Stomach smooth muscle (tissue), 2 donors: ENCODE measurements around the gene BPHL.
A peak's percentile ranks its signal among the peaks of the same experiment; 100 is the strongest.

Experiments used
- H3K27ac ChIP-seq: one replicate; pipeline ENCODE4 v1.7.0; 2013; ENCODE audit warnings: mild to moderate bottlenecking, low read length, inconsistent platforms
- H3K27me3 ChIP-seq, 2 donors: one replicate each; pipeline ENCODE4 v1.7.0; 2013; ENCODE audit warnings: low read length in 2 of 2; ENCODE audit not compliant: insufficient read depth in 2 of 2, control insufficient read depth in 1 of 2
- H3K36me3 ChIP-seq, 2 donors: one replicate each; pipeline ENCODE4 v1.7.0; 2013; ENCODE audit warnings: low read length in 2 of 2; ENCODE audit not compliant: control insufficient read depth in 2 of 2, insufficient read depth in 2 of 2
- H3K4me1 ChIP-seq: one replicate; pipeline ENCODE4 v1.7.0; 2013; ENCODE audit warnings: low read length; ENCODE audit not compliant: control insufficient read depth, insufficient read depth
- H3K4me3 ChIP-seq, 2 donors: one replicate each; pipeline ENCODE4 v1.7.0; 2013; ENCODE audit warnings: low read length in 2 of 2
- H3K9ac ChIP-seq, 2 donors: one replicate each; pipeline ENCODE4 v1.7.0; 2013; ENCODE audit warnings: low read length in 2 of 2, mild to moderate bottlenecking in 1 of 2
- H3K9me3 ChIP-seq, 2 donors: one replicate each; pipeline ENCODE4 v1.7.0; 2013; ENCODE audit warnings: low read length in 2 of 2; ENCODE audit not compliant: control insufficient read depth in 2 of 2
- donor health status: healthy.
- donor health status: Pancreatic carcinoma.

Gene BPHL

DNA sequence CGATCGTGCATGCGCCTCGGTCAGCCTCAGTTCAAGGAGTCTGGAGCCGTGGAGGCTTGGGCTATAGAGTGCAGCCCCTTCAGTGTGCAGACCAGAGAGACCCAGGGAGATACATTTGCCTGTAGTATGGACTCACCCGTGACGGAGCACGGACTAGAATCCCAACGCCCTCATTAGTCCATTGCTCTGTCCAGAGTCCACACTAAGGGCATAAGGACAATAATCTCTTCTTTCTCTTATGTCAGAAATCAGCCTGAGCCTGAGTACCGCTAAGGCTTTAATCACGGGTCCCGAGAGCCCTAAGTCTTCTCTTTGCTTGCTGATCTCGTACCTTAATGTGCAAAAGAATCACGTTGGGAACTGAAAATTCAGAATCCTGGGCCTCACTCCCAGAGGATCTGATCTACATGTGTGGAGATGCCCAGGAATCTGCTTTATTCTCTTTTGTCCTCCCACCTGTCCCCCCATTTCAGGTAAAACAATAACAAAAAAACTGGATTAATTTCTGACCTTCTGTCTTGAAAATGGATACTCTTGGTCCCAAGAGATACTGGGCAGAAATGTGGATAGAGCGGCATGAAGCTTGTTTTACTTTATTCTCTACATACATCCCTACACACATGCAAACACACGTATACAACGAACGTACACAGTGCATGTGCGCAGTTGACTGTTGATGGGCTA lies 671 bp downstream of the BPHL start:
- Histone ChIP-seq H3K4me3 (peak overlapping the region; percentile 90 to 94), H3K27me3 (no peaks in the 10 kb centered on the region), H3K36me3 (peaks cover 5 to 8% of the 10 kb centered on the region in 2 donors), H3K27ac (no peak overlapping the region), H3K9ac (peak overlapping the region; percentile 58 to 66), H3K4me1 (peaks cover 9% of the 10 kb centered on the region), H3K9me3 (no peaks in the 10 kb centered on the region)

GRCh38 chr6:3120765-3121089 lies 2.2 kb downstream of the BPHL start:
- H3K27ac ChIP-seq, result no peak overlapping the region

GRCh38 chr6:3122823-3123182 lies 4.3 kb downstream of the BPHL start:
- no peaks in the 10 kb centered on the region for H3K36me3 ChIP-seq
- peaks cover 9% of the 10 kb centered on the region for H3K4me1 ChIP-seq
- no peak overlapping the region for H3K4me3 ChIP-seq
- H3K27me3 ChIP-seq, result no peaks in the 10 kb centered on the region
- no peak overlapping the region for H3K27ac ChIP-seq
- no peak overlapping the region for H3K9ac ChIP-seq
- H3K9me3 ChIP-seq, result no peaks in the 10 kb centered on the region

More at GRCh38 chr6:3120765-3121089, 2.2 kb downstream of the BPHL start:
- Histone ChIP-seq H3K4me3 (no peak overlapping the region), H3K9me3 (no peaks in the 10 kb centered on the region), H3K27me3 (no peaks in the 10 kb centered on the region), H3K9ac (no peak overlapping the region), H3K4me1 (peaks cover 9% of the 10 kb centered on the region), H3K36me3 (no peaks in the 10 kb centered on the region)

DNA sequence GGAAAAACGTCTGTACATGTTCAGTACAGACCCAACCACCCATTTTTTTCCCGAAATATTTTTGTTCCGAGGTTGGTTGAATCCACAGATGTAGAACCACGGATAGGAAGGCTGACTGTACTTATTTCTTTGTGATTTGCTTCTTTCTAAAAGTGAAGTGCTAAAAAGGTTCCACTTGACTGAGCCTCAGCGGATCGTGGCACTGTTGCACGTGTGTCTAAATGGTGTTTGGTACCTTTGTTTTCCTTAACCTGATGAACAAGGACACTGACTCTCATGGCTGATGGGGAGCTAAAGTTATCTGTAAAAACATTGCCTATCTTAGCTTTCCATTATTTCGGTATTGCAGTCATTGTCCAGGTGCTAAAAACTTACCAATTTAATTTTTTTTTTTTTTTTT lies 6.2 kb downstream of the BPHL start:
- H3K4me1 ChIP-seq, result no peaks in the 10 kb centered on the region
- no peak overlapping the region for H3K4me3 ChIP-seq
- H3K27ac ChIP-seq, result no peak overlapping the region
- H3K27me3 ChIP-seq, result no peaks in the 10 kb centered on the region
- no peak overlapping the region for H3K9ac ChIP-seq
- no peaks in the 10 kb centered on the region for H3K9me3 ChIP-seq
- peaks cover 4 to 8% of the 10 kb centered on the region in 2 donors for H3K36me3 ChIP-seq

DNA sequence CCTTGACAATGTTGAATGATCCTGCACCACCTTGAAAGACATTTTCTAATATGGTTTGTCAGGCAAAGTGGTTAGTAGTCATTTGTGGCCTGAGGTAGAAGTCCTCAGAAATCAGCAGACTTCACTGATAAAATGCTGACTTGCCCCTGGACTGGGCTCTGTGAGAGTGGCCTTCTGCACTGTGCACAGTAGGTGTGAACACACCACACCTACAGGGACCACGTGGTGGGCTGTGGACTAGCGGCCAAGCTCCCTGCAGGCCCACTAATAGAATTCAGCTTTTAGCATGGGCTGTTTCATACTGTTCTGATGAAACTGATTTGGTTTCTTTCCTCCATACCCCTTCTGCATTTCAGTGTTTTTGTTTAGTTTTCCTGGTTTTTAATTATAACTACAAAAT lies 7.3 kb downstream of the BPHL start:
- H3K9ac ChIP-seq, result no peak overlapping the region
- H3K4me3 ChIP-seq, result no peak overlapping the region
- no peaks in the 10 kb centered on the region for H3K4me1 ChIP-seq
- H3K36me3 ChIP-seq, result peaks cover 7 to 12% of the 10 kb centered on the region in 2 donors
- no peaks in the 10 kb centered on the region for H3K9me3 ChIP-seq
- H3K27me3 ChIP-seq, result no peaks in the 10 kb centered on the region
- no peak overlapping the region for H3K27ac ChIP-seq

DNA sequence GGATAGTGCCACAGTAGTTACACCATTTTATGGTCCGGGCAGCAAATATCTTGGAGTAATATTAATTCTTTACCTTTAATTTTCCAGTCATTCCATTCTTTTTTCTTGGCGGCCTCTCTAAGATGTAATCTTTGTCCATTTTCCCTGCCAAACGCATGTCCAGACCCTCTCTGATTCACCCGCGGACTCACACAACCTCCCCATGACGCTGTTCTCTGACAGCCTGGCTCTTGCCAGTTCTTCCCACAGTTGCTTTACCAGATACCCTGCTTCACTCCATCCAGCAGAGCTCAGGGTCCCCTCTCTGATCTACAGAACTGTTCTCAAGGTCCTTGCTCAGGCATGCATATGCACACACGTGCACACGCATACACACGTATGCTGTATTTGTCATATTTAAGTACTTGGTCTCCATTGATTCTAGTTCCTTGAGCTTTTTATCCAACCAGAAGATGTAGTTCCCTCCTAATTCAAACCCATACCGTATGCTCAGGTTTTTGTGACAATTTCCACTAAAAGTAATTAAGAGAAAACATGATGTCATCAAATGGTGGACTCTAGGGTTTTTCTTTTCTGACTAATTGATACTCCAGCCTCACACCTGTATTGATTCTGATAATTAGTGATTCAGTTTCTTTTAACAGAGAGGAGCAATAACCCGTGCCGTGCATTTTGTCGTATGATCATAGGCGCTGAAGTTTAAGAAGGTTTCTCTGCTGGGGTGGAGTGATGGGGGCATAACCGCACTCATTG lies 10.0 kb downstream of the BPHL start:
- peaks cover 11 to 25% of the 10 kb centered on the region in 2 donors for H3K36me3 ChIP-seq
- H3K27me3 ChIP-seq, result no peaks in the 10 kb centered on the region

GRCh38 chr6:3131695-3132094 lies 13.2 kb downstream of the BPHL start:
- Histone ChIP-seq H3K4me3 (no peak overlapping the region), H3K9ac (no peak overlapping the region), H3K27ac (no peak overlapping the region), H3K36me3 (peaks cover 11 to 25% of the 10 kb centered on the region in 2 donors), H3K27me3 (no peaks in the 10 kb centered on the region), H3K9me3 (no peaks in the 10 kb centered on the region), H3K4me1 (no peaks in the 10 kb centered on the region)

More for the DNA sequence above, 10.0 kb downstream of the BPHL start:
- no peaks in the 10 kb centered on the region for H3K9me3 ChIP-seq
- H3K9ac ChIP-seq, result no peak overlapping the region
- no peak overlapping the region for H3K27ac ChIP-seq
- H3K4me3 ChIP-seq, result no peak overlapping the region
- H3K4me1 ChIP-seq, result no peaks in the 10 kb centered on the region

- Histone ChIP-seq H3K9me3 (no peaks in the 10 kb centered on the region), H3K36me3 (peaks cover 11 to 34% of the 10 kb centered on the region in 2 donors), H3K4me1 (no peaks in the 10 kb centered on the region), H3K4me3 (no peak overlapping the region), H3K27ac (no peak overlapping the region), H3K9ac (no peak overlapping the region), H3K27me3 (no peaks in the 10 kb centered on the region)
Measured at GRCh38 chr6:3133515-3133914, 15.0 kb downstream of the BPHL start.

GRCh38 chr6:3135668-3136291 lies 17.3 kb downstream of the BPHL start:
- Histone ChIP-seq H3K36me3 (peaks cover 12 to 34% of the 10 kb centered on the region in 2 donors), H3K27ac (no peak overlapping the region), H3K4me1 (peaks cover 4% of the 10 kb centered on the region), H3K9ac (no peak overlapping the region), H3K4me3 (no peak overlapping the region), H3K9me3 (no peaks in the 10 kb centered on the region), H3K27me3 (no peaks in the 10 kb centered on the region)

DNA sequence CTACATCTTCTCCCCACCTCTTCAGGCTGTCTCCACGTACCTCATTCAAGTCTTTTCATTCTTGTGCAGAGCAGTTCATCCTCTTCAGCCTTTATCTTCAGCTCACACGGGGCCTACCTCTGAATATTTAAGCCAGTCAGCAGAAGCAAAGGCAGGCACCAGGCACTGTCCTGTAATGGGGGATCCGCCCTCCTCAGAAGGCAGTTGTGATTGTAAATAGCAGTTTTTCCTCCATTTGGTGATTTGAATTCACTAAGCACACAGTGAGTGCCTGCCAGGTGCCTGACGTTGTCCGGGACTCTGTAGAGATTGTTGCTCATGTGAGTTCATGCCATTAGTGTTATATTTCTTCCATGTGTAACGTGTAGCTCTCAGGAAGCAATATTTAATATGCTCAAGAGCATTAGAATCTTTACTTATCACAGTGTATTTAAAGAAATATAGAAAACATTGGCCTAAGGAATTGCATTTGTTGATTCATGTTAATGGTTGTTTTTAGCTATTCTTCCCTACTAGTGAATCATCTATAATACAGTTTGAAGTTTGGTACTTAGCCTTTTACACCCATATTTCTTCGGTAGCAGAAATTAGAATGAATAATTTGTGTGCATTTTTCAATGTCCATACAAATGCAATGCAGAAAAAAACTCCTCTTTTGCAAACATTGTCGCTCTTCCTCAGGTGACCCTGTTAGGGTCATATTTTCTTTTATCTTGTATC lies 17.9 kb downstream of the BPHL start:
- H3K9ac ChIP-seq, result no peak overlapping the region
- no peak overlapping the region for H3K27ac ChIP-seq
- H3K27me3 ChIP-seq, result no peaks in the 10 kb centered on the region
- H3K9me3 ChIP-seq, result no peaks in the 10 kb centered on the region
- H3K36me3 ChIP-seq, result peaks cover 8 to 29% of the 10 kb centered on the region in 2 donors
- peaks cover 4% of the 10 kb centered on the region for H3K4me1 ChIP-seq
- no peak overlapping the region for H3K4me3 ChIP-seq
